Measurements from ENCODE around the gene CCER1.

GRCh38 chr12:90999966-91000365, 45.0 kb upstream of the CCER1 start:
- TF ChIP-seq POLR2A (IDR thresholded peaks at IDR 0.05): no peak
- no peak for TF ChIP-seq CTCF (IDR thresholded peaks at IDR 0.05)

Data from right lobe of liver (tissue), 4 donors.